GM12878 (cell line): ENCODE data around the gene TRMT1. TPM values are rescaled to one million over a fixed set of nuclear protein-coding genes. Genes with fewer than 3 reads are reported as not detected.

Experiments used
- ASH2L ChIP-seq: fragments of 300-600, 200-600 bp; sonication (generic); IDR thresholded peaks from 2 replicates; pipeline ENCODE4 v1.6.1; 2017; ENCODE audit warnings: low read depth, mild to moderate bottlenecking, borderline replicate concordance
- ATF3 ChIP-seq: IDR thresholded peaks from 2 replicates; pipeline ENCODE4 v1.6.1; 2011; ENCODE audit warnings: low read depth, mild to moderate bottlenecking, low read length, moderate library complexity, borderline replicate concordance; ENCODE audit errors: extremely low read depth
- BMI1 ChIP-seq: fragments of 450-650 bp; IDR thresholded peaks from 2 replicates; pipeline ENCODE4 v1.6.1; 2016; ENCODE audit warnings: mild to moderate bottlenecking, moderate library complexity, borderline replicate concordance
- BRCA1 ChIP-seq: IDR thresholded peaks from 2 replicates; pipeline ENCODE4 v1.6.1; 2011; ENCODE audit warnings: low read depth, low read length, improper control_type of control experiment
- CEBPB ChIP-seq, 2 experiments: fragments of 150-350 bp in 1 of 2; IDR thresholded peaks; 2 replicates each; pipeline ENCODE4 v1.6.1; 2012 to 2014; ENCODE audit warnings: low read depth in 2 of 2, low read length in 2 of 2, borderline replicate concordance in 1 of 2, inconsistent platforms in 1 of 2
- FOXM1 ChIP-seq: IDR thresholded peaks from 2 replicates; pipeline ENCODE4 v1.6.1; 2012; ENCODE audit warnings: low read depth, mild to moderate bottlenecking, inconsistent platforms, low read length, moderate library complexity
- JUND ChIP-seq: IDR thresholded peaks from 2 replicates; pipeline ENCODE4 v1.6.1; 2012; ENCODE audit warnings: low read depth, mild to moderate bottlenecking, low read length, improper control_type of control experiment, moderate library complexity
- MYC ChIP-seq: IDR thresholded peaks from 2 replicates; pipeline ENCODE4 v1.6.1; 2011; ENCODE audit warnings: mild to moderate bottlenecking, low read length, moderate library complexity, inconsistent platforms; ENCODE audit not compliant: insufficient read depth, insufficient replicate concordance, insufficient read length, severe bottlenecking
- NBN ChIP-seq: fragments of 450-650 bp; IDR thresholded peaks from 2 replicates; pipeline ENCODE4 v1.6.1; 2016
- NFYB ChIP-seq: IDR thresholded peaks from 2 replicates; pipeline ENCODE4 v1.6.1; 2011; ENCODE audit warnings: low read depth, mild to moderate bottlenecking, low read length, improper control_type of control experiment, moderate library complexity; ENCODE audit not compliant: insufficient read depth
- POLR2A ChIP-seq: IDR thresholded peaks from 2 replicates; pipeline ENCODE4 v1.6.1; 2011; ENCODE audit warnings: low read depth, mild to moderate bottlenecking, low read length
- SREBF1 ChIP-seq: IDR thresholded peaks from 2 replicates; pipeline ENCODE4 v1.6.1; 2012; ENCODE audit warnings: mild to moderate bottlenecking, low read length
- WRNIP1 ChIP-seq: IDR thresholded peaks from 2 replicates; pipeline ENCODE4 v1.6.1; 2011; ENCODE audit warnings: low read depth, low read length, improper control_type of control experiment, borderline replicate concordance
- ZNF274 ChIP-seq: IDR thresholded peaks from one replicate; pipeline ENCODE4 v1.8.0; 2011; ENCODE audit not compliant: insufficient read length, insufficient read depth
- polyA plus RNA-seq, 11 experiments: library from polyadenylated mRNA; depleted of rRNA in 4 of 11; unstranded in 6 of 11; stranded (reverse) in 5 of 11; fragments of >200 nt; fragmentation: Nextera tagmentation in 4 of 11; fragmentation: Illumina TruSeq in 1 of 11; extraction: Ambion mirVana in 4 of 11; extraction: Trizol in 1 of 11; gene quantifications; 1 replicate in 1 of 11; 2 replicates in 10 of 11; pipeline versions ENCODE4 v1.2.1 to v1.2.3, GENCODE V29; 2011 to 2016; ENCODE audit warnings: inconsistent platforms in 2 of 11, missing spikeins in 2 of 11, low read depth in 1 of 11
- total RNA-seq, 4 experiments: library from RNA; depleted of rRNA in 3 of 4; stranded (reverse); fragments of >200 nt in 3 of 4; fragmentation: Illumina TruSeq in 1 of 4; extraction: Trizol in 1 of 4; gene quantifications; 2 replicates each; pipeline versions ENCODE4 v1.2.1 to v1.2.3, GENCODE V29; 2013 to 2021
- TF ChIP-seq, protein P1 (sequence below): IDR thresholded peaks from 2 replicates; pipeline ENCODE4 v1.6.1; 2012; ENCODE audit warnings: low read depth, low read length, improper control_type of control experiment
- TF ChIP-seq, protein P2 (sequence below): fragments of 450-650 bp; IDR thresholded peaks from 2 replicates; pipeline ENCODE4 v1.6.1; 2017; ENCODE audit warnings: mild to moderate bottlenecking, moderate library complexity
- TF ChIP-seq, protein P3 (sequence below): IDR thresholded peaks from 2 replicates; pipeline ENCODE4 v1.6.1; 2012; ENCODE audit warnings: low read depth, low read length, improper control_type of control experiment

TRMT1 gene
- total and polyA plus RNA-seq, 10 of the 15 experiments (the other 5 are each of a cell fraction or from before 2014, with no cell fraction given) = 3.4 to 68.8 (median 34.8) TPM

GRCh38 chr19:13104360-13104847 is 12.1 kb downstream of the TRMT1 start (continued):
- TF ChIP-seq, protein P1, sequence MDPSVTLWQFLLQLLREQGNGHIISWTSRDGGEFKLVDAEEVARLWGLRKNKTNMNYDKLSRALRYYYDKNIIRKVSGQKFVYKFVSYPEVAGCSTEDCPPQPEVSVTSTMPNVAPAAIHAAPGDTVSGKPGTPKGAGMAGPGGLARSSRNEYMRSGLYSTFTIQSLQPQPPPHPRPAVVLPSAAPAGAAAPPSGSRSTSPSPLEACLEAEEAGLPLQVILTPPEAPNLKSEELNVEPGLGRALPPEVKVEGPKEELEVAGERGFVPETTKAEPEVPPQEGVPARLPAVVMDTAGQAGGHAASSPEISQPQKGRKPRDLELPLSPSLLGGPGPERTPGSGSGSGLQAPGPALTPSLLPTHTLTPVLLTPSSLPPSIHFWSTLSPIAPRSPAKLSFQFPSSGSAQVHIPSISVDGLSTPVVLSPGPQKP = no peak
- TF ChIP-seq ZNF274 = no peak
- TF ChIP-seq NFYB = no peak
- no peak for TF ChIP-seq BRCA1
- TF ChIP-seq, protein P2, sequence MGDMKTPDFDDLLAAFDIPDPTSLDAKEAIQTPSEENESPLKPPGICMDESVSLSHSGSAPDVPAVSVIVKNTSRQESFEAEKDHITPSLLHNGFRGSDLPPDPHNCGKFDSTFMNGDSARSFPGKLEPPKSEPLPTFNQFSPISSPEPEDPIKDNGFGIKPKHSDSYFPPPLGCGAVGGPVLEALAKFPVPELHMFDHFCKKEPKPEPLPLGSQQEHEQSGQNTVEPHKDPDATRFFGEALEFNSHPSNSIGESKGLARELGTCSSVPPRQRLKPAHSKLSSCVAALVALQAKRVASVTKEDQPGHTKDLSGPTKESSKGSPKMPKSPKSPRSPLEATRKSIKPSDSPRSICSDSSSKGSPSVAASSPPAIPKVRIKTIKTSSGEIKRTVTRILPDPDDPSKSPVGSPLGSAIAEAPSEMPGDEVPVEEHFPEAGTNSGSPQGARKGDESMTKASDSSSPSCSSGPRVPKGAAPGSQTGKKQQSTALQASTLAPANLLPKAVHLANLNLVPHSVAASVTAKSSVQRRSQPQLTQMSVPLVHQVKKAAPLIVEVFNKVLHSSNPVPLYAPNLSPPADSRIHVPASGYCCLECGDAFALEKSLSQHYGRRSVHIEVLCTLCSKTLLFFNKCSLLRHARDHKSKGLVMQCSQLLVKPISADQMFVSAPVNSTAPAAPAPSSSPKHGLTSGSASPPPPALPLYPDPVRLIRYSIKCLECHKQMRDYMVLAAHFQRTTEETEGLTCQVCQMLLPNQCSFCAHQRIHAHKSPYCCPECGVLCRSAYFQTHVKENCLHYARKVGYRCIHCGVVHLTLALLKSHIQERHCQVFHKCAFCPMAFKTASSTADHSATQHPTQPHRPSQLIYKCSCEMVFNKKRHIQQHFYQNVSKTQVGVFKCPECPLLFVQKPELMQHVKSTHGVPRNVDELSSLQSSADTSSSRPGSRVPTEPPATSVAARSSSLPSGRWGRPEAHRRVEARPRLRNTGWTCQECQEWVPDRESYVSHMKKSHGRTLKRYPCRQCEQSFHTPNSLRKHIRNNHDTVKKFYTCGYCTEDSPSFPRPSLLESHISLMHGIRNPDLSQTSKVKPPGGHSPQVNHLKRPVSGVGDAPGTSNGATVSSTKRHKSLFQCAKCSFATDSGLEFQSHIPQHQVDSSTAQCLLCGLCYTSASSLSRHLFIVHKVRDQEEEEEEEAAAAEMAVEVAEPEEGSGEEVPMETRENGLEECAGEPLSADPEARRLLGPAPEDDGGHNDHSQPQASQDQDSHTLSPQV = no peak
- no peak for TF ChIP-seq WRNIP1
- no peak for TF ChIP-seq JUND
- peak; percentile 66; the same call in 1 of the 2 replicates for TF ChIP-seq NBN
- no peak for TF ChIP-seq FOXM1
- peak; percentile 55 for TF ChIP-seq MYC
- TF ChIP-seq POLR2A = peak; percentile 72
- TF ChIP-seq BMI1 = no peak
- TF ChIP-seq ASH2L = no peak
- TF ChIP-seq CEBPB (IDR thresholded peaks at IDR 0.05; ENCODE audit: borderline replicate concordance in 1 of 2, low read depth in 2 of 2, low read length in 2 of 2) = no peak
- TF ChIP-seq ATF3 = no peak
- TF ChIP-seq, protein P3, sequence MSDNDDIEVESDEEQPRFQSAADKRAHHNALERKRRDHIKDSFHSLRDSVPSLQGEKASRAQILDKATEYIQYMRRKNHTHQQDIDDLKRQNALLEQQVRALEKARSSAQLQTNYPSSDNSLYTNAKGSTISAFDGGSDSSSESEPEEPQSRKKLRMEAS = peak; percentile 39; the same call in 1 of the 2 replicates
- TF ChIP-seq SREBF1 = no peak
